GM10266 (cell line): Measurements from ENCODE around the gene PROCA1.

ENCODE experiments used
- DNase-seq: peaks from one replicate; pipeline ENCODE4 v3.0.0; 2012; ENCODE audit errors: extremely low spot score
- CTCF ChIP-seq: IDR thresholded peaks from 2 replicates; pipeline ENCODE4 v1.5.1; 2012; ENCODE audit warnings: mild to moderate bottlenecking, low read depth; ENCODE audit not compliant: control insufficient read depth, insufficient read depth; ENCODE audit errors: missing control alignments

The PROCA1 gene

GRCh38 chr17:28720247-28720996, 8.7 kb upstream of the PROCA1 start:
- DNase-seq: no peak
- no peak for TF ChIP-seq CTCF

GRCh38 chr17:28719021-28719433, 7.3 kb upstream of the PROCA1 start:
- no peak for DNase-seq
- TF ChIP-seq CTCF: no peak

GRCh38 chr17:28718333-28719020, 6.8 kb upstream of the PROCA1 start:
- no peak for DNase-seq
- no peak for TF ChIP-seq CTCF

- TF ChIP-seq CTCF: peak; percentile 43
- peak; percentile 48 for DNase-seq
Measured at GRCh38 chr17:28717578-28718332, 6.1 kb upstream of the PROCA1 start, which contains the start of gene RAB34. TSS of gene RAB34 (minus strand) at chr17:28717868. CDS start at chr17:28717266, 602 bp downstream.

- no peak for TF ChIP-seq CTCF
- DNase-seq: no peak
Measured at GRCh38 chr17:28716740-28717577, 5.3 kb upstream of the PROCA1 start.

GRCh38 chr17:28715217-28715616, 3.5 kb upstream of the PROCA1 start:
- no peak for DNase-seq
- no peak for TF ChIP-seq CTCF
